Sigmoid colon (tissue), 7 donors: Measurements from ENCODE around the gene AHNAK2. TPM values are rescaled to one million over a fixed set of nuclear protein-coding genes. Genes with fewer than 3 reads are reported as not detected.

Experiments used
- DNase-seq: peaks from one replicate; pipeline ENCODE4 v3.0.0-alpha.2; 2019
- H3K27ac ChIP-seq, 4 donors: fragments of 200-600 bp; sonication (generic); one replicate each; pipeline ENCODE4 v1.5.1; 2016 to 2019; ENCODE audit warnings: mild to moderate bottlenecking in 1 of 4
- H3K27me3 ChIP-seq, 3 donors: fragments of 200-600 bp; sonication (generic); one replicate each; pipeline ENCODE4 v1.5.1; 2019; ENCODE audit warnings: mild to moderate bottlenecking in 1 of 3
- H3K36me3 ChIP-seq, 4 donors: fragments of 200-600 bp; sonication (generic); one replicate each; pipeline ENCODE4 v1.5.1; 2016 to 2019
- H3K4me1 ChIP-seq, 4 donors: fragments of 200-600 bp; sonication (generic); one replicate each; pipeline ENCODE4 v1.5.1; 2017 to 2019
- H3K4me3 ChIP-seq, 4 donors: fragments of 200-600 bp; sonication (generic); one replicate each; pipeline ENCODE4 v1.5.1; 2017 to 2019; ENCODE audit warnings: mild to moderate bottlenecking in 2 of 4, moderate library complexity in 1 of 4
- H3K9me3 ChIP-seq, 4 donors: fragments of 200-600 bp in 3 of 4; sonication (generic) in 3 of 4; one replicate each; pipeline versions ENCODE4 v1.5.1 to v1.6.1; 2013 to 2019
- CTCF ChIP-seq, 4 experiments: fragments of 450-650 bp in 3 of 4; fragments of 200-600 bp in 1 of 4; IDR thresholded peaks; one replicate each; pipeline ENCODE4 v1.5.1; 2016 to 2019; ENCODE audit warnings: antibody characterized with exemption in 4 of 4, mild to moderate bottlenecking in 3 of 4, moderate library complexity in 2 of 4
- EP300 ChIP-seq, 4 donors: sonication (generic); formaldehyde crosslinking; IDR thresholded peaks; one replicate each; pipeline ENCODE4 v1.6.1; 2017; ENCODE audit warnings: antibody characterized with exemption in 4 of 4
- POLR2A ChIP-seq, 2 donors: fragments of 450-650 bp; IDR thresholded peaks; one replicate each; pipeline ENCODE4 v1.6.1; 2016; ENCODE audit warnings: antibody characterized with exemption in 2 of 2, mild to moderate bottlenecking in 2 of 2, moderate library complexity in 2 of 2
- POLR2AphosphoS5 ChIP-seq, 4 donors: sonication (generic); formaldehyde crosslinking; IDR thresholded peaks; one replicate each; pipeline ENCODE4 v1.6.1; 2017; ENCODE audit warnings: antibody characterized with exemption in 4 of 4
- WGBS, 2 donors: extraction: QIAGEN DNeasy Blood & Tissue Kit; methylation state at CpG; one replicate each; pipeline ENCODE4 v1.1.7; 2013; 5-methylcytosine and 5-hydroxymethylcytosine counted together
- intact Hi-C: fragments of 100-400 bp; cut with DNase I; formaldehyde crosslinking; loops from one replicate; pipeline ENCODE4 v1.15.1; 2023
- polyA plus RNA-seq, 3 donors: library from polyadenylated mRNA; stranded (reverse); fragments of 200-250 nt; gene quantifications; one replicate each; pipeline ENCODE4 v1.2.3, GENCODE V29; 2013
- total RNA-seq, 4 donors: library from RNA; depleted of rRNA; stranded (reverse); fragments of >200 nt; gene quantifications; one replicate each; pipeline ENCODE4 v1.1.0, GENCODE V29; 2016
- donor health status: healthy with polysubstance abuse.
- donor health status: Bipolar disorder and iron deficiency.
- donor health status: healthy.

Gene AHNAK2
- total and polyA plus RNA-seq, 7 donors: 0.23 to 218 (median 81.9) TPM

- DNase-seq: no peak
- TF ChIP-seq CTCF (IDR thresholded peaks at IDR 0.05) (no peak), EP300 (IDR thresholded peaks at IDR 0.05) (no peak)
- no peak overlapping the region for H3K27ac ChIP-seq
- intact Hi-C loops: no loop called here
- 96% methylated on average over 5 of the region's 5 CpGs for WGBS, 2 donors
- H3K9me3 ChIP-seq: no peaks in the 10 kb centered on the region
- no peaks in the 10 kb centered on the region for H3K27me3 ChIP-seq
- H3K4me1 ChIP-seq: peaks cover 0 to under 1% (median 0%) of the 10 kb centered on the region in 4 donors
- H3K36me3 ChIP-seq: peaks cover 0 to 16% (median 4%) of the 10 kb centered on the region in 4 donors
- no peak overlapping the region for H3K4me3 ChIP-seq
Observed at GRCh38 chr14:104998801-104999200, 20.6 kb upstream of the AHNAK2 start.

- no peak overlapping the region for H3K27ac ChIP-seq
- H3K4me3 ChIP-seq: no peak overlapping the region
- no peaks in the 10 kb centered on the region for H3K4me1 ChIP-seq
- intact Hi-C loops: no loop called here
- no peaks in the 10 kb centered on the region for H3K9me3 ChIP-seq
- DNase-seq: no peak
- H3K36me3 ChIP-seq: peaks cover 0 to 39% (median 10%) of the 10 kb centered on the region in 4 donors
- 95 to 96% methylated on average over 13 of the region's 13 CpGs for WGBS, 2 donors
- no peaks in the 10 kb centered on the region for H3K27me3 ChIP-seq
- TF ChIP-seq POLR2A (IDR thresholded peaks at IDR 0.05): no peak
- TF ChIP-seq EP300 (IDR thresholded peaks at IDR 0.05): no peak
- no peak for TF ChIP-seq CTCF (IDR thresholded peaks at IDR 0.05)
- no peak for TF ChIP-seq POLR2AphosphoS5 (IDR thresholded peaks at IDR 0.05)
Observed at GRCh38 chr14:104996483-104996882, 18.3 kb upstream of the AHNAK2 start.

GRCh38 chr14:104996032-104996431 lies 17.9 kb upstream of the AHNAK2 start:
- no peaks in the 10 kb centered on the region for H3K4me1 ChIP-seq
- intact Hi-C loops: no loop called here
- no peaks in the 10 kb centered on the region for H3K9me3 ChIP-seq
- no peaks in the 10 kb centered on the region for H3K27me3 ChIP-seq
- H3K36me3 ChIP-seq: peaks cover 0 to 43% (median 10%) of the 10 kb centered on the region in 4 donors
- H3K4me3 ChIP-seq: no peak overlapping the region
- H3K27ac ChIP-seq: no peak overlapping the region
- no peak for TF ChIP-seq POLR2A (IDR thresholded peaks at IDR 0.05)
- TF ChIP-seq CTCF (IDR thresholded peaks at IDR 0.05): no peak
- TF ChIP-seq POLR2AphosphoS5 (IDR thresholded peaks at IDR 0.05): no peak
- no peak for TF ChIP-seq EP300 (IDR thresholded peaks at IDR 0.05)
- 94% methylated on average over 5 of the region's 5 CpGs for WGBS, 2 donors
- no peak for DNase-seq

- Histone ChIP-seq H3K27me3 (no peaks in the 10 kb centered on the region), H3K4me3 (no peak overlapping the region), H3K36me3 (peaks cover 0 to 43% (median 10%) of the 10 kb centered on the region in 4 donors), H3K9me3 (no peaks in the 10 kb centered on the region), H3K27ac (no peak overlapping the region), H3K4me1 (no peaks in the 10 kb centered on the region)
- DNase-seq: no peak
- intact Hi-C loops: no loop called here
- no peak for TF ChIP-seq CTCF (IDR thresholded peaks at IDR 0.05)
- no peak for TF ChIP-seq POLR2AphosphoS5 (IDR thresholded peaks at IDR 0.05)
- TF ChIP-seq POLR2A (IDR thresholded peaks at IDR 0.05): no peak
- no peak for TF ChIP-seq EP300 (IDR thresholded peaks at IDR 0.05)
- WGBS, 2 donors: 89 to 90% methylated on average over 6 of the region's 6 CpGs
Observed at GRCh38 chr14:104994978-104995377, 16.8 kb upstream of the AHNAK2 start.
